GM19023 (cell line): ENCODE measurements around the gene PHACTR1.
A peak's percentile ranks its signal among the peaks of the same experiment; 100 is the strongest.

Experiments used
- ATAC-seq: cut with Tn5 transposase; IDR thresholded peaks from one replicate; pipeline ENCODE4 v1.9.1; 2021; ENCODE audit warnings: mild to moderate bottlenecking, moderate library complexity; ENCODE audit not compliant: unreplicated experiment

The PHACTR1 gene

GRCh38 chr6:13248584-13248985 lies 532.0 kb downstream of the PHACTR1 start:
- ATAC-seq = no peak

- no peak for ATAC-seq
These were observed 532.4 kb downstream of the PHACTR1 start for GRCh38 chr6:13248994-13249393.

- ATAC-seq = no peak
These were observed 533.2 kb downstream of the PHACTR1 start for GRCh38 chr6:13249817-13250216.

- no peak for ATAC-seq
These were observed 534.1 kb downstream of the PHACTR1 start for GRCh38 chr6:13250703-13251102.

- ATAC-seq = no peak
These were observed 534.7 kb downstream of the PHACTR1 start for GRCh38 chr6:13251242-13251641.

- no peak for ATAC-seq
These were observed 536.2 kb downstream of the PHACTR1 start for GRCh38 chr6:13252790-13253189.

GRCh38 chr6:13253272-13253671 lies 536.7 kb downstream of the PHACTR1 start:
- ATAC-seq = no peak

GRCh38 chr6:13256266-13257001 lies 539.9 kb downstream of the PHACTR1 start:
- no peak for ATAC-seq

- peak; percentile 44 for ATAC-seq
These were observed 542.8 kb downstream of the PHACTR1 start for GRCh38 chr6:13259393-13259792.

- no peak for ATAC-seq
These were observed 543.6 kb downstream of the PHACTR1 start for GRCh38 chr6:13260101-13260598.

- ATAC-seq = no peak
These were observed 544.3 kb downstream of the PHACTR1 start for GRCh38 chr6:13260831-13261230.

- ATAC-seq = peak; percentile 51
These were observed 545.0 kb downstream of the PHACTR1 start for GRCh38 chr6:13261464-13261994.

GRCh38 chr6:13262302-13263230 lies 546.0 kb downstream of the PHACTR1 start:
- no peak for ATAC-seq

- ATAC-seq = no peak
These were observed 547.1 kb downstream of the PHACTR1 start for GRCh38 chr6:13263669-13264068.

- ATAC-seq = no peak
These were observed 550.6 kb downstream of the PHACTR1 start for GRCh38 chr6:13267142-13267651.

- no peak for ATAC-seq
These were observed 552.4 kb downstream of the PHACTR1 start for GRCh38 chr6:13268913-13269518.

- ATAC-seq = peak; percentile 66
These were observed 555.8 kb downstream of the PHACTR1 start for GRCh38 chr6:13272131-13273046.

- no peak for ATAC-seq
These were observed 556.8 kb downstream of the PHACTR1 start for GRCh38 chr6:13273202-13273930.
